ENCODE results near the gene DENND1B. TPM values are rescaled to one million over a fixed set of nuclear protein-coding genes. Genes with fewer than 3 reads are reported as not detected.
"Not testable (repeated sequence)": the region's sequence is repeated elsewhere in the genome, so short reads cannot be mapped to it uniquely, and the experiment has no call there.

The DENND1B gene
- total RNA-seq, 1 donor from 2014 or later: 5.9 TPM

DNA sequence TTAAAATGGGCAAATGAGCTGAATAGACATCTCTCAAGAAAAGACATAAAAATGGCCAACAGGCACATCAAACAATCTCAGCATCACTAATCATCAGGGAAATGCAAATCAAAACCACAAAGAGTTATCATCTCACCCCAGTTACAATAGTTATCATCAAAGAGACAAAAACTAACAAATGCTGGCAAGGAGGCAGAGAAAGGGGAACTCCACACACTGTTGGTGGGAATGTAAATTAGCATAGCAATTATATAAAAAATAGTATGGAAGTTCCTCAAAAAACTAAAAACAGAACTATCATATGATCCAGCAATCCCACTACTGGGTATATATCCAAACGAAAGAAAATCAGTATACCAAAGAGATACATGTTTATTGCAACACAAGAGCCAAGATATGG is 68.7 kb downstream of the DENND1B start:
- TF ChIP-seq, protein P1, sequence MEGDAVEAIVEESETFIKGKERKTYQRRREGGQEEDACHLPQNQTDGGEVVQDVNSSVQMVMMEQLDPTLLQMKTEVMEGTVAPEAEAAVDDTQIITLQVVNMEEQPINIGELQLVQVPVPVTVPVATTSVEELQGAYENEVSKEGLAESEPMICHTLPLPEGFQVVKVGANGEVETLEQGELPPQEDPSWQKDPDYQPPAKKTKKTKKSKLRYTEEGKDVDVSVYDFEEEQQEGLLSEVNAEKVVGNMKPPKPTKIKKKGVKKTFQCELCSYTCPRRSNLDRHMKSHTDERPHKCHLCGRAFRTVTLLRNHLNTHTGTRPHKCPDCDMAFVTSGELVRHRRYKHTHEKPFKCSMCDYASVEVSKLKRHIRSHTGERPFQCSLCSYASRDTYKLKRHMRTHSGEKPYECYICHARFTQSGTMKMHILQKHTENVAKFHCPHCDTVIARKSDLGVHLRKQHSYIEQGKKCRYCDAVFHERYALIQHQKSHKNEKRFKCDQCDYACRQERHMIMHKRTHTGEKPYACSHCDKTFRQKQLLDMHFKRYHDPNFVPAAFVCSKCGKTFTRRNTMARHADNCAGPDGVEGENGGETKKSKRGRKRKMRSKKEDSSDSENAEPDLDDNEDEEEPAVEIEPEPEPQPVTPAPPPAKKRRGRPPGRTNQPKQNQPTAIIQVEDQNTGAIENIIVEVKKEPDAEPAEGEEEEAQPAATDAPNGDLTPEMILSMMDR (conservative IDR thresholded peaks at IDR 0.05; ENCODE audit: low read depth, low read length): no peak
- DNase-seq (ENCODE audit: low read depth): no peak
- H3K4me3 ChIP-seq (ENCODE audit: low read depth, low read length): no peak overlapping the region

DNA sequence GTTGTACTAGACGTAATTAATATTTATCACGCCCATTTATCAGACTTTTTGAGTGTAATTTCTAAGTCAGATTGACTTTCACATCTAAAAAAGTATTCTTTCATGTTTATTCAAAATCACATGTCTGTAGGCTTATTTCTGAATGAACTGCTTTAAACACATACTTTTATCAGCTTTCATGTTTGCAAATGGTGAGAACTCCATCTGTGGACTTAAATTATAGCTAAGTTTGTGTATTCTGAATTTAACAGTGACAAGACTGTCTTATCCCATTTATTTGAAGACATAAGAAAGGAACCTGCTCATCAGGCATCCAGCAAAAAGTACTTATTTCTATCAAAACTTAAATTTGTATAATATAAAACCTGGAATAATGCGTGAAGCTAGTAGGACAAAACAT is 69.3 kb downstream of the DENND1B start:
- H3K4me3 ChIP-seq (ENCODE audit: low read depth, low read length): no peak overlapping the region
- DNase-seq (ENCODE audit: low read depth): no peak
- TF ChIP-seq, protein P1 (conservative IDR thresholded peaks at IDR 0.05; ENCODE audit: low read depth, low read length): no peak

DNA sequence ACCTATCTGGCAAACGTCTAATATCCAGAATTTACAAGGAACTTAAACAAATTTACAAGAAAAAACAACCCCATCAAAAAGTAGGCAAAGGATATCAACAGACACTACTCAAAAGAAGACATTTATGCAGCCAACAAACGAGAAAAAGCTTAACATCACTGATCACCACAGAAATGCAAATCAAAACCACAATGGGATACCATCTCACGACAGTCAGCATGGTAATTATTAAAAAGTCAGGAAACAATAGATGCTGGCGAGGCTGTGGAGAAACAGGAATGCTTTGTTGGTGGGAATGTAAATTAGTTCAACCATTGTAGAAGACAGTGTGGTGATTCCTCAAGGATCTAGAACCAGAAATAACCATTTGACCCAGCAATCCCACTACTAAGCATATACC is 74.6 kb downstream of the DENND1B start:
- DNase-seq (ENCODE audit: low read depth); H3K4me3 ChIP-seq (ENCODE audit: low read depth, low read length): not testable (repeated sequence)

DNA sequence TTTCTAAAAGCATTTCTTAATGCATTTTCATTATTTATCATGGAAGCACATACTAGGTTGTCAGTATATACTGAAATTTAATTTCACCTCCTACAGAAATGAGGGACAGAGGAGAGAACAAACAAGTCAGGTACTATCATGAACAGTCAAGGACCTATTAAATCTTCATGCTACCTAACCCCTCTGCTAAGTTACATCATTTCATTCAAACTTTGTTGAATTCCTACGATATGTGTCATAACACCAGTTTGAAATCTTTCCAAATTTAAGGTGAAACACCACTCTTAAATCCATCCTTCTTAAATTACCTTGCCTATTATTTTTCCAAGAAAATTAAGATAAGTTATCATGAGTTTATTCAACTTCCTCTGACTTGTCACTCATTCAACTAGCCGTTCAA is 78.9 kb downstream of the DENND1B start:
- no peak overlapping the region for H3K4me3 ChIP-seq (ENCODE audit: low read depth, low read length)
- TF ChIP-seq, protein P1 (conservative IDR thresholded peaks at IDR 0.05; ENCODE audit: low read depth, low read length): no peak
- DNase-seq (ENCODE audit: low read depth): no peak

DNA sequence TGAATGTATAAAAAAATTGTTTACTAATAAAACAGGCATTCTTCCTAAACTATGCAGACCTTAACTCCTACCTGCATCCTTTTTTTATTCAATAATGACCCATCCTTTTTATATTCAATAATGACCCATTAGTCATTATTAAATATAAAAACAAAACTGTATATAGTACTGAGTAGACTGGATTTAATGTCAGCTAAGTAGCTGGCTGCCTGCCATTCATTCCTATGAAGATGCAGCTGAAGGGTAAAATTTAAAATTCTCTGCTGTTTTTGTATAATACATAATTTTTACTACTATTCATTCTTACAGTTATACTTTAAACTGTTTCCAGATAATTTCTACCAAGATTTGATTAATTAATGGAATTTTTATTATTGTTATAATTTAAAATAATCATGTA is 79.3 kb downstream of the DENND1B start:
- DNase-seq (ENCODE audit: low read depth): no peak
- TF ChIP-seq, protein P1 (conservative IDR thresholded peaks at IDR 0.05; ENCODE audit: low read depth, low read length): no peak
- H3K4me3 ChIP-seq (ENCODE audit: low read depth, low read length): no peak overlapping the region

DNA sequence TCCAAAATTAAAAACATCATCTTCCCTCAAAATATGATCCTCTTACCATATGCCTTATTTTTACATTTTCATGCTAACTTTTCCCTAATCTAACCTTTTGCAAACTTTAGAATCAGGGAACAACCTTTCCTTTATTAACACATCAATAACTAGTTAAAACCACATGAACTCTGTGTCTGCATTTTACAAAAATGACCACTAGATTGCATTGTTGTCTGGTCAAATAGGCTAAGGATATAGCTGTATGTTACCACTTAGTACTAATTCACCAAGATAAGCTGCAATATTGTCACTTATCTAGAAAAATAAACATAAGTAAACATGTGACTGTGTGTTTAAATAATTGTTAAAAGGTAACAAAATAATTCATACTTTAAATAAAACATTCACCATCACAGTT is 82.3 kb downstream of the DENND1B start:
- no peak overlapping the region for H3K4me3 ChIP-seq (ENCODE audit: low read depth, low read length)
- no peak for DNase-seq (ENCODE audit: low read depth)
- TF ChIP-seq, protein P1 (conservative IDR thresholded peaks at IDR 0.05; ENCODE audit: low read depth, low read length): peak; percentile 37

DNA sequence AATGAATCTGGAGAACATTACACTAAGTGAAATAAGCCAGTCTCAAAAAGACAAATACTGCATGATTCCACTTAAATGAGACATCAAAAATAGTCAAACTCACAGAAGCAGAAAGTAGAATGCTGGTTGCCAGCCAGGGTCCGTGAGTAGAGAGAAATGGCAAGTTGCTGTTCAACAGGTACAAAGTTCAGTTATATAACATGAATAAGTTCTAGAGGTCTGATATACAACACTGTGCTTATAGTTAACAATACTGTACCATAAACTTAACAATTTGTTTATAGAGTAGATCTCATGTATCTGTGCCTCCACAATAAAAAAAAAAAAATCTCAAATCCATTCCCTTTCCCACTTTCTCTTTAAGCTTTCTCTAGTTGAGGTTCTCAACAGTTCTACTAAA is 83.5 kb downstream of the DENND1B start:
- TF ChIP-seq, protein P1 (conservative IDR thresholded peaks at IDR 0.05; ENCODE audit: low read depth, low read length): no peak
- no peak for DNase-seq (ENCODE audit: low read depth)

DNA sequence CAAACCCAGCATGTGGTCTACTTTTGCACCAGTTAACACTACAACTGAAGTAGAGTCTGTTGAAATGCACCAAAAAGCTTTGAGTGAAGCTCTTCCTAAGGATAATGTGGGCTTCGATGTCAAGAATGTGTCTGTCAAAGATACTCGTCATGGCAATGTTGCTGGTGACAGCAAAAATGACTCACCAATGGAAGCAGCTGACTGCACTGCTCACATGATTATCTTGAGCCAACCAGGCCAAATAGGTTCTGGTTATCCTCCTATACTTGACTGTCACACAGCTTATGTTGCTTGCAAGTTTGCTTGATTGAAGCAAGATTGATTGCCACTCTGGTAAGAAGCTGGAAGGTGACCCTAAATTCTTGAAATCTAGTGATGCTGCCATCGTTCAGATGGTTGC is 85.2 kb downstream of the DENND1B start:
- TF ChIP-seq, protein P1 (conservative IDR thresholded peaks at IDR 0.05; ENCODE audit: low read depth, low read length): no peak
- no peak for DNase-seq (ENCODE audit: low read depth)
- no peak overlapping the region for H3K4me3 ChIP-seq (ENCODE audit: low read depth, low read length)

More for the DNA sequence above, 83.5 kb downstream of the DENND1B start:
- no peak overlapping the region for H3K4me3 ChIP-seq (ENCODE audit: low read depth, low read length)
